ENCODE measurements around the gene WDR86.

WDR86 gene

DNA sequence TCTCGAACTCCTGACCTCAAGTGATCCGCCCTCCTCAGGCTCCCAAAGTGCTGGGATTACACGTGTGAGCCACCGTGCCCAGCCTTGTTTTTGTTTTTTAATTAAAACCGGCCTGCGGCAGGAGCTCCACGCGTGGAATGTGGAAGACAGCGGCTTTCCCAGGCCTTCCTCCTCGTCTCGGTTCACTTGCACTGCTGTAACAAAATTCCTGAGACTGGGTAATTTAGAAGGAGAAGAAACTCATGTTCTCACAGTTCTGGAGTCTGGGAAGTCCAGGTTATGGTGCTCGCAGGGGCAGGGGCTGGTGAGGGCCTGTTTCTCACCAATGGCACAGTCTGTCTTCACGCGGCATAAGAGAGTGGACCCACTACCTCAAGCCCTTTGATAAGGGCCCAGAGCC lies 44.5 kb upstream of the WDR86 start:
- TF ChIP-seq, protein P1, sequence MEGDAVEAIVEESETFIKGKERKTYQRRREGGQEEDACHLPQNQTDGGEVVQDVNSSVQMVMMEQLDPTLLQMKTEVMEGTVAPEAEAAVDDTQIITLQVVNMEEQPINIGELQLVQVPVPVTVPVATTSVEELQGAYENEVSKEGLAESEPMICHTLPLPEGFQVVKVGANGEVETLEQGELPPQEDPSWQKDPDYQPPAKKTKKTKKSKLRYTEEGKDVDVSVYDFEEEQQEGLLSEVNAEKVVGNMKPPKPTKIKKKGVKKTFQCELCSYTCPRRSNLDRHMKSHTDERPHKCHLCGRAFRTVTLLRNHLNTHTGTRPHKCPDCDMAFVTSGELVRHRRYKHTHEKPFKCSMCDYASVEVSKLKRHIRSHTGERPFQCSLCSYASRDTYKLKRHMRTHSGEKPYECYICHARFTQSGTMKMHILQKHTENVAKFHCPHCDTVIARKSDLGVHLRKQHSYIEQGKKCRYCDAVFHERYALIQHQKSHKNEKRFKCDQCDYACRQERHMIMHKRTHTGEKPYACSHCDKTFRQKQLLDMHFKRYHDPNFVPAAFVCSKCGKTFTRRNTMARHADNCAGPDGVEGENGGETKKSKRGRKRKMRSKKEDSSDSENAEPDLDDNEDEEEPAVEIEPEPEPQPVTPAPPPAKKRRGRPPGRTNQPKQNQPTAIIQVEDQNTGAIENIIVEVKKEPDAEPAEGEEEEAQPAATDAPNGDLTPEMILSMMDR (IDR thresholded peaks at IDR 0.05; ENCODE audit: borderline replicate concordance, insufficient read depth, low read depth, low read length) = no peak
- H3K4me3 ChIP-seq (ENCODE audit: low read depth, low read length) = no peak overlapping the region

DNA sequence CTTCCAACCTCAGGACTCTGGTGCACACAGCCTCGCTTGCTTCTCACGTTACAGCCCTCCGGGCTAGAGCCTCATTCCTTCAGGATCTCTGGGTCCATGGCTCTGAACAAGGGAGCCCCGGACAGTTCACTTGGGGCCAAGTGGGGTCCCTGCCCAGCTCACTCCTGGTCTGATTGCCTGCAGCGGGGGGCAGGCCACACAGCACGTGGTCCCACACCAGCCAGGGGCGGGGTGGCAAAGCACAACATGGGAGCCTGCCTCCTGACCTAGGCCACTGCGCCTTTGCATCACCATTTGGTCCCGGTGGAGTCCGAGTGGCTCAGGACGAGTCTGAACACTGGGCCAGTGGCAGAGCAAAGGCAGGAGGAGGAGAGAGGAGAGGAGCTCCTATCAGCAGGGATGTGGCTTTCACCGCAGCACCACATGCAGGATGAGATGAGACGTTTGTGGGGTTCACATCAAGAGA lies 43.5 kb upstream of the WDR86 start:
- H3K4me3 ChIP-seq (ENCODE audit: low read depth, low read length) = no peak overlapping the region
- TF ChIP-seq, protein P1 (IDR thresholded peaks at IDR 0.05; ENCODE audit: borderline replicate concordance, insufficient read depth, low read depth, low read length) = no peak

DNA sequence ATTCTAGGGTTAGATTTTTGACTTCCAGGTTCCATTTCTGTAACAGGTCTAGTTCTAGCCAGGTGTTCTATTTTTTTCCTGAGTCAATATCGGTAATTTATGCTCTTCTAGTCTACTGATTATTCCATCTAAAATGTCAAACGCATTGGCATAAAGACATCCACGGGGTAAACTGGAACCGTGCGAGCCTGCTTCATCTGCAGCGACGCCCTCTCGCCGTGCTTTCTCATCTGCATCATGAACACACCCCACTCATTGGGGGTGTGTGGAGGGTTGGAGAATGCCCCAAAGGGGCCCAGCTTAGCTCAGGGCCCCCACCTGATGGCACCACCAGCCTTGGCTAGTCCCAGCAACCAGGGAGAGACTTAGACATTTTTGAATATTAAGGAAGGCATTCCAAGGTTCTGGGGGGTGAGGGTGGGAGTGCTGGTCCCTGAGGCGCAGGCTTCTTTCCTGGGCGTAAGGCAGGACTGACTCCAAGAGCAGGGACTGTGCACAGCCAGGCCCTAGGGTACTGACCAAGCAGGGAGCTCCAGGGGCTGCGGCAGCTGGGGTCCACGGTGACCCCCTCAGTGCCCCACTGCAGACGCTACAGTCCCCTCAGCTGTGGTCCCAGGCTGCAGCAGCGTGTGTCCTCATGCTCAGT lies 43.0 kb upstream of the WDR86 start:
- TF ChIP-seq, protein P1 (IDR thresholded peaks at IDR 0.05; ENCODE audit: borderline replicate concordance, insufficient read depth, low read depth, low read length) = no peak
- no peak overlapping the region for H3K4me3 ChIP-seq (ENCODE audit: low read depth, low read length)

DNA sequence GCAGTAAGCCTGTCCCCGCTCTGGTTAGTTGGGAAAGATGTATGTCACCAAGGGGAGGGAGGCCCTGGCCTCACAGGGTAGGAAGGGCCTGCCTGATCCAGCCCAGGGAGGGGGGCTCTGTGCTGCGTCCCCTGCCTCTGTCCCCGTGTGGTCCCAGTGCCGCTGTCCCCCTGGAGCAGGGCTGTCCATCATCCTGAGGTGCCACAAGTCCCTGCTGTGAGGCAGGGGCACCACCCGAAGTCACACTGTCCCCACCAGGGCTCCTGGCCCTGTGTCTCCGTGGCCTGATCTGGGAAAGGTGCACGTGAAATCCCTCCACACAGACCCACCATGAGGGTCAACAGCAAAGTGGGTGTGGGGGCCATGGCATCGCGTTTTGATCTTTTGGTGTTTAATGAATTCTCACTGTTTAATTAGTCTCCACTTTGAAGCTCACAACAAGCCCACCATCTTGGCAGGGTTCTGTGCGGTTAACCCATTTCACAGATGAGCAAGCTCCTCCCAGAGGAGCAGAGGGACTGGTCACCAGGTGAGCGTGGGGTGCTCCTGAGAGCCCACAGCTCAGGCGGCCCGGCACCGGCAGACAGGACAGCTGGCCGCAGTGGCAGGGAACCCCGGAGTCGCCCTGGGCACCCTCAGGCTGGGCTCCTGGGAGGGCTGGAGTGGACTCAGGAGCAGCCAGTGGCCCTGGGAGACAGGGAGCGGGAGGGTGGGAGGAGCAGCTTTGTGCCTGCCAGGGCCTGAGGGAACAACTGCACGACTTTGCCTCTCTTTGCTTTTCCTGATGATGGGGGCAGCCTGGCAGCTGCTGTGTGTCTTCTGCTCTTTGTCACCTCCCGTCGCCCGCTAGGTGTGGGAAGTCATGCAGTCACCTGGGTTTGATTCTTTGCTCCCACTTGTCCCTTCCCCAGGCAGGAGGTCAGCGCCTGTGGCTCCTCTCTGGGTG lies 42.1 kb upstream of the WDR86 start:
- H3K4me3 ChIP-seq (ENCODE audit: low read depth, low read length) = no peak overlapping the region
- TF ChIP-seq, protein P1 (IDR thresholded peaks at IDR 0.05; ENCODE audit: borderline replicate concordance, insufficient read depth, low read depth, low read length) = no peak

DNA sequence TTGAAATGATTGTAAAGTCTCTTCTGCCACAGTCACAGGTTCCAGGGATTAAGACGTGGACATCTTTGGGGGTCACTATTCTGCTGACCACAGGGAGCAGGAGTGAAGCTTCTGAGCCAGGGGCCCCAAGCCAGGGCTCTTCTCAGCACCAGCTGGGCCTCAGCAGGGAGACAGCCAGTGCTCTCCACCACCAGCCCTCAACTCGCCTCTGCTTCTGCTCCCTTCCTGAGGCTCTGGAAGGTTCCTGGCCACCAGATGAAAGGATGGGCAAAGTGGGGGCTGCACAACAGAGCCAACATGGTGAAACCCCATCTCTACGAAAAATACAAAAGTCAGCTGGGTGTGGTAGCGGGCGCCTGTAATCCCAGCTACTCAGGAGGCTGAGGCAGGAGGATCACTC lies 41.3 kb upstream of the WDR86 start:
- TF ChIP-seq, protein P1 (IDR thresholded peaks at IDR 0.05; ENCODE audit: borderline replicate concordance, insufficient read depth, low read depth, low read length) = no peak
- no peak overlapping the region for H3K4me3 ChIP-seq (ENCODE audit: low read depth, low read length)

DNA sequence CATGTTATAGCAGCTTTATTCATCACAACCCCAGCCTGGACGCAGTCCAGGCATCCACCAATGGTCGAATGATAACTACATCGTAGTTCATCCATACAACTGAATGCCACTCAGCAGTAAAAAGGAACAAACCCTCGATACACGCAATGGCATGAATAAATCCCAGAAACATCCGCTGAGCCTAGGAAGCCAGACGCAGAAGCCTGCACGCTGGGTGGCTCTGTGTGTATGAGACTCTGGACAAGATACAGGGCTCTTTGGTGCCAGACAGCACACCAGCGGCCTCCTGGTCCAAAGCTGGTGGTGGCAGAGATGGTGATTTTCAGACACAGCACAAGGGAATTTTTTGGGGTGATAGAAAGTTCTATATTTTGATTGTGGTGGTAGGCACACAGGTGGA lies 40.2 kb upstream of the WDR86 start:
- H3K4me3 ChIP-seq (ENCODE audit: low read depth, low read length) = no peak overlapping the region
- TF ChIP-seq, protein P1 (IDR thresholded peaks at IDR 0.05; ENCODE audit: borderline replicate concordance, insufficient read depth, low read depth, low read length) = no peak
